ENCODE results near the gene AGPAT3. TPM values are rescaled to one million over a fixed set of nuclear protein-coding genes. Genes with fewer than 3 reads are reported as not detected.

Gene AGPAT3
- total RNA-seq, 1 donor from 2014 or later: 34.9 TPM

DNA sequence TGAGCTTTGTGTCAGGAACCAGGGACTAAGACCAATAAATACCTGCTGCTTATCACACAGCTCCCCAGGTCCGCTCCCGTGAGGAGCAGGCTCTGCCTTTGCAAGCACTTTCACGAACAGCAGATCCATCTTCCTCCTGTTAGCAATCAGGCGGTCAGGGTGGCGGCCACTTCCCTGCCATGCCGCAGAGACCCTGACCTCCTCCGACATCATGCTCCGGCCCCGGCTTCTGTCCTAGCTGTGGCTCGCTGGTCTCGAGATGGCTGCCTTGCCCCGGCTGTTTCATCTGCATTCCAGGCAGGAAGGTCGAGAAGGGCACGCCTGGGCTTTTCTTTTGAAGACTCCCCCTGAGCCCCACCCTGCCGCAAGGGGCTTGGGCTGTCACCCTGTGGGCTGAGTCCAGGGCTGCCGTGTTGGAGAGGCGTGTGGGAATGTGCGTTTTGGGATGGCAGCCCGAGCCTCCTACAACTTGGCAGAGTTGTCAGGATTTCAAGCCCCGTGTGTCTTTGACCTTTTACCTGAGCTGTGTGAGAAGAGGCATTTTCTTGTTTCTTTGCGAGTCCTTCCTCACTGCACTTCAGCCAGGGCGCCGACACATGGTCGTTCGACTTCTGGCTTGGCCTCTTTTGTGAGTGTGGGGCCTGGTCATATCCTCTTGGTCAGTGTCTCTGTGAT lies 59.5 kb downstream of the AGPAT3 start:
- DNase-seq: no peak

DNA sequence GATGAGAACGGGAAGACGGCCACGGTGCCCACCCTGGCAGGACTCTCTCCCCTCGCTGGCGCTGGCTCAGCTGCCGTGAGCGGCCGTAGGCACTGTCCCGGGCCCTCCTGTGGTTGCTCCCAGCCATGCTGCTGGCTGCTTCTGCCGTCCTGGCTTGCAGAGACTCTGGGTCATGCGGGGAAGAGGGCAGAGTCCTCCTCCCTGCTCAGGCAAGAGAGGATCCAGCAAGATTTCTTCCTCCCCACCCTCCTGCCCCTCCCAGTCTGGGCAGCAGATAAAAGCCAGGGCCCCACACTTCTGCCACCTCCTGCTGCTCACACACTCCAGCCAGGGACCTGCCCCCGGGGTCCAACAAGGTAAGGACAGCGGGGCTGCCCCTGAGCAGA lies 60.1 kb downstream of the AGPAT3 start:
- DNase-seq: no peak

DNA sequence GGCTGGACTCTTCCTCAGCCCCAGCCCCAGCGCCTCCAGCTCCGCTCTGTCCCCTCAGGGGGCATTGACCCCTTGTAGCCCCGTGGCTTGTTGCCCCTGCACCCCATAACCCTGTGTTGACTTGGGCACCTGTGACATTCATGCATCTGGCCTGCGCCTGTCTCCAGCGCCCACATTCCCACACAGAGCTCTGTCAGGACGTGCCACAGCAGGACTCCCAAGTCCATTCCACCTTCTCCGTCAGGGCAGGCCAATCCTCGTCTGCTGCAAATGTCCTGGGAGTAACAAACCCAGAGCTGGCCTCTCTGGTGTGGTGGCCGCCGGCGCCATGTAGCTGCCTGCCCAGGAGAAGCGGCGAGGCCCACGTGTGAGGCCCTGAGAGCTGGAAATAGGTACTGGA lies 60.6 kb downstream of the AGPAT3 start:
- no peak for DNase-seq

DNA sequence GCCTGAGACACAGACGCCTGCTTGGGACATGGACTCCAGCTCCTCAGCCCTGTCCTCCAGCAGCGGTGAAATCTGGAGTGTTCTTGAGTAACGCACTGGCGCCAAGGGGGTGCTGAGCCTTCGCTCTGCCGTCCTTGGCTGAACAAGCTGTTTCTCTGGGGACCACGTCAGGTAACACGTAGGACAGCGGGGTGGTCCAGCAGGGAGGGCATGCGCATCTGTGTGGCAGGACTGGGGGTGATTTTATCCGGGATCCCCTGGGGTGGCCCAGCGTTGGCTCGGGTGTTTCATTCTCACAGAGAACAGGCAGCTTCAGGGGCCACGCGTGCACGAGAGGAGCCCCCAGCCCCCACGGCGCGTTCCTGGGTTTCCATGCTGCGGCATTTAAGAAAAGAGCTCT lies 61.2 kb downstream of the AGPAT3 start:
- DNase-seq: no peak

DNA sequence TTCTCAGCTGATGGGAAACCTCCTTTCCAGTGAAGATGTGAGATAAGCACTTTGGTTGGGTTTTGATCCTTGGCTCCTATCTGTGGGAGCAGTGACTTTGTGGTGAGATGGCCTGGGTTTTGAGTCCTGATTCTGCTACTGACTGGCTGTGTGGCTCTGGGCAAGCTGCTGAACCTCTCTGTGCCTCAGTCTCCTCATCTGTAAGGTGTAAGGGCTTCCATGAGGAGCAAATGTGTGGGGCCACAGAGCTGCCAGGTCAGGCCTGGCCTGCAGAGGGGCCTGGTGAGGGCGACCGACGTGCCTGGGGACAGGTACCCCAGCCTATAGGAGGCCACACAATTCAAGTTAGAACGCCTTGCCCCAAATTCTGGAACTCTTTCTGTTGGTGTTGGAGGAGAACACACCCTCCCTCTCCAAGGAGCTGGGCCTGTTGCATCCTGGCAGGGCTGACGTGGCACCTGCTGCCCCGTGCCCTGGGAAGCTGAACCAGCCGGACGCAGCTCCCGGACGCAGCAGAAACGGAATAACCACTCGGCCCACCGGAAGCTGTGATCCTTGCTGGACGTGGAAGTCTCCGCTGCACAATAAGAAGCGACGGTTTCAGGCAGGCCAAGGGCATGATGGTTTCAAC lies 62.7 kb downstream of the AGPAT3 start:
- no peak for DNase-seq

DNA sequence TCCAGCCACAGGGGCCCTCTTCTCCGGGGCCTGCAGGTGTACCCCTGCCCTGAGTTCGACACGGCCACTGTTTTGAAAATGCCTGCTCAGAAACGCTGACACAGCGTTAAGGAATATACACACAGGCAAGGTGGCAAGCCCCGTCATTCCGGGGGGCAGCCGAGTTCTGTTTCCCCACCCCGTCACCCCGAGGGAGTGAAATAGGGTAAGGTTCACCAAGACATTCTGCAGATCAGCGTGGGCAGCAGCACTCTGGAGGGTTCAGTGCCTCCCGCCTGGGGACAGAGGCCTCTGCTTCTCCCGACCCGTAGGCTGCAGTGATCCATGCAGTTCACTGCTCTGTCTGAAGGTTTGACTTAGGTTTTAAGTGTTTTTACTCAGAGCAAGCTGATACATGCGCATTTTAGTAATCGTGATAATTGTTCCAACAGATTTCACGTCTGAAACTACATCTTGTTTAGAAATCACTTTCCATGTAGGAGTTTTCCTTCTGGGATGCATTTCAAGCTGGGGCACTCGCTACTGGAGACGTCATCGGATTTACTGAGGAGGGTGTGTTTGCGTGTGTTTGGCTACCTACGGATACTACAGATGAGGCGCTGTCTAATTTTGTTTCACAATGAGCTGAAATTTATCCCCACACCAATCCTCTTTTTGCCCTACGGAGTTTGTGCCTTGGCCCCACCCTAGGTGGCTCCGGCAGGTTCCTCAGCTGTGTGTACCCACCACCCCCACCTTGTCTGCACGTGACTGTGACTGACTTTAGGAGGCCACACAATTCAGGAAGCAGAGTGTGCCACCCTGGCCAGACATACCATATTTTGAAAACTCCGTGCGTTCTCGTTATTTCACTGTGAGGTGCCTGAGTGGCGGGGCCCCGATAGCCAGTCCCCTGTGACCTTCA lies 63.5 kb downstream of the AGPAT3 start:
- no peak for DNase-seq

DNA sequence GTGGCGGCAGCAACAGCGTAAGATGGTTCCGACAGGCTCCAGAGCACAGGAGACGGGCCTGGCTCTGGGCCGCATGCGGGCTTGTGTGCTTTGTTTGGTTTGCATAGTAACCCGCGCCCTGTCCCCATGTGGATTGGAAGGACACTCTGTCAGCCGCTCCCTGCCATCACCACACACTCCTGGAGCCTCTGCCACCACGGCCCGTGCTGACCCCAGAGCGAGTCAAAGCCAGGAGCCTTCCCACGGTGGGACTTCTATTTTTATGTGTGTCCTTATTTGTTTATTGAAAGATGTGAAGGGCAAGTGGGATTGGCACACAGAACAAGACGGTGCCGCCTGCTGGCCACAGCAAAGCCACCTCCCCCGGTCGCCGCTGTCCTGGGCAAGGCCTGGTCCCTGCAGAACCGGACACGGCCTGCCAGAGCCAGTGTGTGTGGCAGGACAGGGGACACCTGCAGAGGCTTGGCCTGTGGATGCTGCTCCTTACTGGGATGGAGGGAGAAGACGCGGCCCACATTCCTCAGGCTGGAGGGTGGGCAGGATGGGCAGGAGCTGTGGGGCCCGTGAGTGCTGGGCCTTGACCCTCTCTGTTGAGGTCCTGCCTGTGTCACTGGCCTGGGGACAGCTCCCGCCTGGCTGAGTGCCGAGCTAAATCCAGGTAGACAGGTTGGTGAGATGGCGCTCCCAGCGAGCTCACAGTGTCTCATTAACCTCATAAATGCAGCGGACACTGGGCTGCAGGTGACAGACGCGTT lies 64.4 kb downstream of the AGPAT3 start:
- DNase-seq: no peak

DNA sequence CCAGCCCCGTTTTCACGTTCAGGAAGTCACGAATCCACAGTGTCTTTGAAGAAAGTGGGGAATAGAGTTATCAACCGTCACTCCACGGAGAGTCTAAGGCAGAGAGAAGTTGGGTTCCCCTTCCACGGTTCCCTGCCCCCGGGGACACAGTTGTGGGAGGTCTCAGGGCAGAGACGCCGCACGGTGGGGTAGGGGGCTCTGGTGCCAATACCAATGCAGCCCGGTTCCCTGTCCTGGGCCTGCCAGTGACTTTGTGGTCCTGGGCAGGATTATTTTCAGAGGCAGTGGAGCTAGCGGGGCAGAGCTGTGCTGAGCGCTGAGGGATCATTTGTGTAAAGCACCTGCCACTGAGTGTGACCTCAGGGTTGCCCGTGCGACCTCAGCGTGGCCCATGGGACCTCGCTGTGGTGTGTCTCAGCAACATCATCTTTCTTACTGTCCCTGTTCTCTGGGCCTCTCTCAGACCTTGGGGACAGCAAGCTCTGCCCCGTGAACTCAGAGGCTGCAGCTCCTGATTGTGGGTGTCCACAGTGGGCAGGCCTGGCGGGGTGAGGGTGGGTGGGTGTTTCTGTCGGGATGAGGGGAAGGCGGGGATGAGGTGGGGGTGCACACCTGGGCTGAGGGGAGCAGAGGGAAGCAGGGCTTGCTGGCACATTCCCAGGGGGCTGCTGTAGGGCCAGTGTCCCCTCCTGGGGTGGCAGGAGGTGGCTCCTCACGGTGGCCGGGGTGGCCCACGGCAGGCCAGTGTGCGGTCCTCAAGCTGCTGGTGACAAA lies 65.2 kb downstream of the AGPAT3 start:
- no peak for DNase-seq

DNA sequence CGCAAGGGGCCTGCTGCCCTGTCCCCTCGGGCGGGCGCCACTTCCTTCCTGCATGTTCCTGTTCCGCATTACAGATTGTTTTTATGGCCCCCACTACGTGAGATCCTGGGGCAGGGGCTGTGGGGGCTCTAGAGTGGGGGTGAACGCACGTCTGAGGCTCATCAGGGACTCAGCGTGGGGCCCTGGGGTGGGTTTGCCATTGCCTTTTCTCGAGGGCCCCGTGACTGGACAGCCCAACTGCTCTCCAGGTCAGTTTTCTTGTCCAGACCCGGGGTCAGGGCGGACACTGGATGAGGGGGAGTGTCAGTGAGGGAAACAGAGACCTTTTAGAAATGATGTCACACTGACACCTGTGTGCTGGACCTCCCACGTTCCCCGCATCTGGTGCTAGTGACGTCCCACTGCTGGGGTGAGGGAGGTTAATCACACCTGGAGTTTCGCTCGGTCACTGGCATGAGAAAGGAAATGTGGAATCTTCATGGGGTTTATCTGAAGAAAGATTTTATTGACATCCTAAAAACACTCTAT lies 65.9 kb downstream of the AGPAT3 start:
- no peak for DNase-seq

DNA sequence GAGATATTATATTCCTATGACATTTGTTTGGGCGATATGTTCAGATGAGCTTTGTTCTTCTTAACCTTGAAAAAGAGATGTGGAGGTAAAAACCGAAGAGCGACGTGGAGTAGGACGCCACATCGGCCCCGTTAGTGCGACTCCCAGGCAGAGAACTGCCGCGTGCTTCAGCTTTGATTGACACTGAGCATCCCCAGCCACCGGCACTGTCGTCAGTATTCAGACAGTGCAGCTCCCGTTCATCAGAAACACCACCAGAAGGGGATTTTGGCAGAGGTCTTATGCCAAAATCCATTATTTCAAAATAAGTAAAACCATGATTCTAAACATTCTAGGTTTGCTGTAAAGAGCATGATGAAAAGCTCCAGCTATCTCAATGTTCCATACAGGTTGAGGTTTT lies 66.5 kb downstream of the AGPAT3 start:
- no peak for DNase-seq

DNA sequence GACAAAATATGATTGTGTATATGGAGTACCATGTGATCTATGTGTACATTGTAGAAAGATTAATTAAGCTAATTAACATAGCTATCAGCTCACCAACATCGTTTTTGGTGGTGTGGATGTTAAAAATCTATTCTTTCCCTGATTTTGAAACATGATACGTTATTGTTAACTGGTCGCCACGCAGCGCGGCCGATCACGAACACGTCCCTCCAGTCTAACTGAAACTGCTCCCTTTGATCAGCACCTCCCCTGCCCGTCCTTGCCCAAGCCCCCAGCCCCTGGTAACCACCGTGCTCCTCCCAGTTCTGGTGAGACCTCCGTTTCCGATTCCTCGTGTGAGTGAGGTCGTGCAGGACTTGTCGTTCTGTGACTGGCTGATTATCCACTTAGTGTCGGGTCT lies 67.0 kb downstream of the AGPAT3 start:
- no peak for DNase-seq

DNA sequence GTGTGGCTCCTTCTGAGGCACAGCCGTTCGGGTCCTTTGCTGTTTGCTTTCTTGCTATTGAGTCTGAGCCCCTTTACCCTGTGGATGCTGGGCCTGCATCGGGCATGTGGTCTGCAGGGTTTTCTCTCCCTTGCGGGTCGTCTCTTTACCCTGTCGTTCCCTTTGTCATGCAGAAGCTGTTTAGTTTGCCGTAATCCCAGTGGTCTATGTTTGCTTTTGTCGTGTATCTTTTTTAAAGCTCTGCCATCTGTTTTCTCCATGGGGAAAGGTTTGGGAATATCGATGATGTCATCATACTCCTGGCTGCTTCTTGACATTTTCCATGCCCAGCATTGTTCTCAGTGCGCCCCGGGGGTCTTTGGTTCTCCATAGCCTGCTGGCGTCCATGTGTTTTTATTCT lies 68.2 kb downstream of the AGPAT3 start:
- DNase-seq: no peak

DNA sequence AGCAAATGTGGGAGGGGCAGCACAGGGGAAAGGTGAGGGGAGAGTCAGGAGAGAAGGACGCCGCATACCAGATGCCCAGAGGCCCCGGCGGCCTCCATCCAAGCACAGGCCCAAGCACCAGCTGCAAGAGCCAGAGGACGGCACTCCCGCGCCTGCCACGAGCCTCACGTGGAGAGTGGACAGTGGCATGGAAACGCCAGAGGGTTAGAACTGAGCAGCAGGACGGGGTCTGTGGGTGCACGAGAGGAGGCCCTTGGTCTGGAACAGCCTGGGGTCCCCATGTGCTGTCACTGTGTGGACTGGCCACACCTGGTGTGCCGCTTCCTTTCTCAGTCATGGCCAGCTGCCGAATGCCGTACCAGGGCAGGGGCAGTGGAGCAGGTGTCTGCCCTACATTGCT lies 68.7 kb downstream of the AGPAT3 start:
- DNase-seq: no peak

DNA sequence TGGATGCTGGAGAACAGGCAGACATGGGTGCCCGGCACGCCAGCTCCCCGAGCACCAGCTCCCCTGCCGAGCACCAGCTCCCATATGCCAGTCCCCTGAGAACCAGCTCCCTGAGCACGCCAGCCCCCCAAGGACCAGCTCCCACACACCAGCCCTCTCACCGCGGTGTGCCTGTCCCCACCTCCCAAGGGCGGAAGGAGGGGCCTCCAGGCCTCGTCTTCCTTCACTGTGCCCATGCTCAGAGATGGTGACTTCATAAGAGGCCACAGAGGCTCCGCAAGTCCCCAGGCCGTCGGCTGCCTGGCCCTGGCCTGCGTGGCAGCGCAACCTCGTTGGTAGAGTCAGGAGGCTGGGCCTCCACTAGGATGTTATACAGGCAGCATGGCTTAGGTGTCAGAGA lies 69.1 kb downstream of the AGPAT3 start:
- no peak for DNase-seq

DNA sequence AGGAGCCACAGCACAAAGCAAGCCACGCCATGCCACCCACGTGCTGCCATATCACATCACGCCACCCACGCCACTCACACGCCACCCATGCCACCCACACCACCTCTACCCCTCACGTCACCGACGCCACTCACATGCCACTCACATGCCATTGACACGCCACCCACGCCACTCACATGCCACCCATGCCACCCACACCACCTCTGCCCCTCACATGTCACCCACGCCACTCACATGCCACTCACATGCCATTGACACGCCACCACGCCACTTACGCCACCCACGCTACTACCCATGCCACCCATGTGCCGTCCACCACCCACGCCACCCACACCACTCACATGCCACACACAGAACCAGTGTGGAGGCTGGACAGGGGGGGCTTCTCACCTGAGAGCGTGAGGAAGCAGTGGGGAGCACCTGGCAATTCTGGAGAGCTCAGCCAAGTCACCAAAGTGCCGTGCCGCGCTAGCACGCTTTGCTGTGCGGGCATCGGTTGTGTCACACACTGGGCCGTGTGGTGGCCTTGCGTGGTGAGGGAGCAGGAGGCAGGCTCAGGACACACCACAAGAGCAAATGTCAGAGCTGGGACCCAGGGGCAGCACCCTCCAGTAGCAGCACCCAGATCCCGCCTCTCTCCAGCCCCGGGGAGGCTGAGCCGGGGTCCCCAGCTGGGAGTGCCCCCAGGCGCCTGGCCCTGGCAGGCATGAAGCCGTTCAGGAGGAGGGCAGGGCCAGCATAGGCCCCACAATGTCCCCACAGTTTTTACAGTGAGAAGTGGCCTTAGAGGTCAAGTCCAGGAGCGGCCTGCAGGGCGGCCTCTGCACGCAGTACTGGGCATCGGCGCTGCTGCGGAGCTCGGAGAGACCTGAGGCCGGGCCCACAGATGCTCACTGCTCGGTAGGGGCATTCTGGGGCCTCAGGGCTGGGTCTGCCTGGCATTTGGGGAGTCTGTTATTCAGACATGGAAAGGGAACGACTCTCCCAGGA lies 70.0 kb downstream of the AGPAT3 start:
- DNase-seq: no peak

DNA sequence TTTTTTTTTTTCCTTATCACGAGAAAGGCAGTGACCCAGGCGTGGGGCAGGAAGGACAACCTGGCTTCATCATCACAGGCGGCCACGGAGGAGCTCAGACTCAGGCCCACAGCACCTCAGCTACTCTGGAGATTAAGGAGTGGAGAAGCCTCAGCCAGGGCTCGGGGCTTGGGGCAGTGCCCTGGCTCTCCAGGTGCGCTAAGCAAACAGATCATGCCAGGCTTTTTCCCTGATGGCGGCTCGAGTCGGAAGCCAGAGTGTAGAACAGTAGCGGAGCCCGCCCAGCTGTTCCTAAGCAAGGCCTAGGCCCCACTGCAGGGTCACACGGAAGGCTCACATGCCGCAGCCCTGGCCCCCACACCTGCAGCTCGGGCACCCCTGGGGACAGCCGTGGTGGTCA lies 70.7 kb downstream of the AGPAT3 start:
- no peak for DNase-seq

DNA sequence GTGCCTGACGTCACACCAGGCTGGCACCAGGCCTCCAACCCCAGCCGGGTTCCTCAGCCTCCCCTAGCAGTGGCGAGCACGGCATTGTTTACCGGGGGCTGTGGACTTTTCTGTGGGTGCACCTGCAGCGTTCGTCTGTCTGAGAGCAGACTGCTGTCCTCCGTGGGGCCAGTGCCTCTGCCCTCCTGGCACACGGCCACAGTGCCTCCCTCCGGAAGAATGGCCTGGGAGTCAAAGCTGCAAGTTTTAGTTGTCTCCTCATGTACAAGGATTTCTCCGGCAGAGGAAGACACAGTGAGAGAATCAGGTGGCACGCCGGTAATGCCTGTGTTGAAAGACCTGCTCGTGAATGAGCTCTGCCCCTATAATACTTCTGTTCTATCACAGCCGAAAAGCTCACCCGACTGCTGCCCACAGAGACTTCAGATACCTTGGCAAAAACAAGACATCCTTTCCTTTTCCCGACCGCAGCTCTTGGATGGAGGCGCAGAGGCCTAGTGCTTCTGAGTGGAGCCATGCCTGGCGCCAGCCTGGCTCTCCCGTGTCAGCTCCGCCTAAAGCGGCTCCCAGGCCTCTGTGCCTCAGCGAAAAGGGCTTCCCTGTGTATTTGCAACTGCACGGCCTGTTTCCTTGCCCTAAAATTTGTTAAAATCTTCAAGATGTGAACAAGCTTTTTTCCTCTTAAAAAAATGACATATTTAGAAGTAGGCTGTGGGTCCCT lies 71.4 kb downstream of the AGPAT3 start:
- no peak for DNase-seq

DNA sequence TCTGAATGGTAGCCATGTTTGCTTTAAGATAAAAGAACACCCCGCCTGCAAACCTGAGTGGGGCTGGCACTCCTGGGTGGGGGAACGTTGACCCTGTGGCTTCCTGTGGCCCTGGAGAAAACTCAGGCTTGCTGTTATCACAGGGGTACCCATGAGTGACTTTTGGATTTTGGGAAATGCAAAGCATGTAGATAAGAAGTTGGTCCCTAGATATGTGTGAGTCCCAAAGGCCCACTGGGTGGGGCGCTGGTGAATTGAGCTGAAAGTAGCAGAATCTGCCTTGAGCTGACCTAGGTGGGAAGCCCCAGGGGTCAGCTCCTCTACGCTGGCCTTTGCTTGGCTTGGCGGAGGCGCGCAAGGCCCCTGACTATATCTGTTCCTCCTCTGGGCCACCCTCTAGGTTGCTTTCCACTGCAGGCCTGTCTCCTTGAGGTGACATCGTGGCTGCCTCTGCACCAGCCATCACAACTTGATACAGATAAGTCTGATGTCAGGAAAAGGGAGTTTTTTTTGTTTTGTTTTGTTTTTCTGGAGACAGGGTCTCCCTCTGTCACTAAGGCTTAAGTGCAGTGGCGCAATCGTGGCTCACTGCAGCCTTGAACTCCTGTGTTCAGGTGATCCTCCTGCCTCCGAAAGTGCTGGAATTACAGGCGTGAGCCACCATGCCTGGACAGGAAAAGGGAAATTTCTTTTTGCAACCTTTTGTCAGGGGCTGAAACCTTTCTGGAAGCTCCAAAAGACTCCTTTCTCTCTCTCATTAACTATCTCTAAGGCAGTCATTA lies 72.2 kb downstream of the AGPAT3 start:
- DNase-seq: no peak

DNA sequence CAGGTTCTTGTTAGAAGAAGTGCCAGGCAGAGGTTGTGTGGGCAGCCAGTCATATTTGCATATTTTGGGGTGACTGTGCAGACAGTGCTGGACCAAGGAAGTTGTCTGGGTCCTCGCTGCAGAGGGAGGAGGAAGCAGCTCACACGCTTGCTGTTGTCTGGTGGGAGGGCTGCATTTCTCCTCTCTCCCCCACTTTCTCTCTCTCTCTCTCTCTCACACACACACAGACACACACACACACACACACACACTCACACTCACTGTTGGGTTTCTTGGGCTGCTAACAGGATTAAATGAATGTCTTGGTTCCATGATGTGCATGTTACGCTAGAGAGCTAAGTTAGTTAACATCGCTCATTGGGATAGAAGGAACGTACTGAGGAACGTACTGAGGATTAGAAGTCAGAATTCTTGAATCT lies 72.9 kb downstream of the AGPAT3 start:
- DNase-seq: no peak

Measured in occipital lobe (tissue), 2 donors.